Activated T-cell treated with anti-CD3 and anti-CD28 coated beads for 48 hours (primary cell): ENCODE results near the gene DAP3.
"Not testable (repeated sequence)": the region's sequence is repeated elsewhere in the genome, so short reads cannot be mapped to it uniquely, and the experiment has no call there.

Experiments
- DNase-seq: peaks from one replicate; pipeline ENCODE4 v3.0.0-alpha.2; 2020; ENCODE audit warnings: low read depth

DAP3 gene

DNA sequence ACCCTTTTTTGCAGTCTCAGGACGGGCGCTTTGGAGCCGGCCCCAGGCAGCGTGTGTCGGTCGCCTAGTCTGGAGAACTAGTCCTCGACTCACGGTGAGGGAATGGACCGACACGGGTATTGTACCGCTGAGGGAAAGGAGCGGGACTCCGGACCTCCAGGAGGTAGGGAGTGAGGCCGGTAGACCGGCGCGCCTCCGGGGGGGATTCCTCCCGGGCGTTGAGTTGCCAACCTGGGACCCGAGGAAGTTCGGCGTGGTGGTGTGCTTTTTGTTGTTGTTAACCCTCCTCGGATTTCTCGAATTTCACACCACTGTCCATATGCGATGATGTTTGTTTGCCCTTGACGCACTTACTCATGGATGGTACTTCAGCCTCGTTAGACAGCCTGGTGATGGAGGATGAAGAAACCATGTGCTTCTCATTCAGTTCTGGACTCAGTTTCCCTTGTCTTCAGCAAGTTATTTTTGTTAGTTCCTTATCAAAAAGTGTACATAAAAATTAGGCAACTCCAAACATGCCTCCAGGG, at the start of gene DAP3:
Gene DAP3, plus strand, starts transcription at position 11 of the 527 bp plus-strand sequence. CDS start 20,689 bp downstream, outside the sequence.
- not testable (repeated sequence) for DNase-seq

DNA sequence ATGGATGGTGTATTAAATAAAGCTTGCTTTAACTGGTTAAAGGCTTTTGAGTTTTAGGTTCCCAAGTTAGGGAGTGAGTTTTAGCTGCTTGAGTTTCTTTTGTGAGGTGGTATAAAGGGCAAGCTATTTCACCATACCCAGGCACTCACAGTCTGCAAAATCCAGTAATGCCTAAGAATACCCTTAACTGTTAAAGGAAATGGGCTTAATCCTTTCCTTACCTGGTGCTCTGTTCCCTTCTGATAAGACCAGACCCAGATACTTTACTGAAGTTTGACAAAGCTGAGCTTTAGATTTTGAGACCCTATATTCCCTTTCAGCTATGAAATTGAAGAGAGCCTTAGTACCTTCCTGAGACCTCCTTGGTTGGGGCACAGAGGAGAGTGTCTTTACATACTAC, 48.5 kb upstream of the DAP3 start:
- no peak for DNase-seq

DNA sequence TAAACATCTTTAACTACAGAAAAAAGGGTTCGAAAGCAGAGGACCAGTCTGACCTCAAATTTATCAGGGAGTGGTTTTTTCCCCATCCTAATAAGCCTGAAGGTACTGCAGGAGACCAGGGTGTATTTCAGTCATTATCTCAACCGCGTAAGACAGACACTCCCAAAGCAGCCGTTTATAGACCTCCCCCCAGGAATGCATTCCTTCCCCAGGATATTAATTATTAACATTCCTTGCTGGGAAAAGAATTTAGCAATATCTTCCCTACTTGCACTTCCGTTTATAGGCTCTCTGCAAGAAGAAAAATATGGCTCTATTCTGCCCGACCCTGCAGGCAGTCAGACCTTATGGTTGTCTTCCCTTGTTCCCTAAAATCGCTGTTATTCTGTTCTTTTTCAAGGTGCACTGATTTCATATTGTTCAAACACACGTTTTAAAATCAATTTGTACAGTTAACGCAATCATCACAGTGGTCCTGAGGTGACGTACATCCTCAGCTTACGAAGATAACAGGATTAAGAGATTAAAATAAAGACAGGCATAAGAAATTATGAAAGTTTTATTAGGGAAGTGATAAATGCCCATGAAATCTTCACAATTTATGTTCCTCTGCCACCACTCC, 46.2 kb upstream of the DAP3 start:
- DNase-seq: not testable (repeated sequence)

DNA sequence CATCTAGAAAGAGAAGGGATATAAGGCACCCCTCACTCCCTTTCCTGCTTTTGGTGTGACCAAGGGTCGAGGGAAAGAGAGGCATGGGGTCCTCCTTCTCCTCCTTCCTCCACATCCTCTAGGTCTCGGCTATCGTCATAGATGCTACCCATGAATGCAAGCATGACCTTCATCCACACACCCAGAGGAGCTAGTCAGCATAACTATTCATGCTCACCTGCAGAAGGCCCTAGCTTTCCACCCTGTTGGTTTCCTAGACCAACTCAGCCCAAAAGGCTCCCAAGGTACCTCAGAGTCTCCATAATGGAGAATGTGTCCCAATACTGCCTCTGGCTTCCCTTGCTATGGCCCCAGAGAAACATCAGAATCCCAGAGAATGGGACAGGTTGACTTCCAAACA, 45.7 kb upstream of the DAP3 start:
- DNase-seq: no peak

DNA sequence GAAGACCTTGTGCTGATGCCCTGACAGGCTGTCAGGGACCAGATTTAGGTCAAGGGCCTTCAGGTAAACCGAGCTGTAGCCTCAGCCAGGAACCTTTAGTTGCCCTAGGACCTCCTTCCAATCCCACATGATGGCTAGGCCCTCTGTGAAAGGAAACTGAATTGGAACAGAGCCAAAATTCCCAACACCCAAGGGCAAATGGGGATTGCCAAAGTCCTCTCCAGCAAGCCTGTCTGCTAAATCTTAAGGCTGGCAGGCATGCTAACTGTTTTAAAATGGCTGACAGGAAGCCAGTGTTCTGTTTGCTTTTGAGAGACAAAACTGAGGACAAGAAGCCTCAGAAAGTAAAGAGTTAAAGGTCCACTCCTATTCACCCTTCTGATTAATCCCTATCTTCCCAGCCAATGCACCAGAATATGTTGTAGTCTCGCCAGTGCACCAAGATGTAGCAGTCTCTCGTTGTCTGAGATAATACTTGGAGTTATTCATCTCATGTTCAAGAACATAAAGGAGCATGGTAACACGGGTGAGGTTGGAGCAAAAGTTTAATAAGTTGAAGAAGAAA, 43.8 kb upstream of the DAP3 start:
- DNase-seq: no peak

DNA sequence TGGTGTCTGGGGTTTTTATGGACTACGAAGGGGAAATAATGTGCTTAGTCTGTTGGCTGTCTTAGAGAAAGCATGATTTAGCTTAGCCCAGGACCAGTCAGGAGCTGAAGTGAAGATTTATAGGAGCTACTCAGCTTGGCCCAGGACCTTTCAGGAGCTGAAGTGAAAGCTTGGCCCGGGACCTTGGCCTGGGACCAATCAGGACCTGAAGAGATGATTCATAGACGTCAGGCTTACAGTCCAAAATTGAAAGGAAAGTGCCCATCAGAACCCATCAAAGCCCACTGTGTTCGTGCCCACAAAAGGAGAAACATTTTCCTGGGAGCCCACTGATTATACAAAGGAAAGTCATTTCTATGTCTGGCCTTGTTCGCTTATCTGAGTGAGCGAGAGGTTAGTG, 43.2 kb upstream of the DAP3 start:
- DNase-seq: no peak

DNA sequence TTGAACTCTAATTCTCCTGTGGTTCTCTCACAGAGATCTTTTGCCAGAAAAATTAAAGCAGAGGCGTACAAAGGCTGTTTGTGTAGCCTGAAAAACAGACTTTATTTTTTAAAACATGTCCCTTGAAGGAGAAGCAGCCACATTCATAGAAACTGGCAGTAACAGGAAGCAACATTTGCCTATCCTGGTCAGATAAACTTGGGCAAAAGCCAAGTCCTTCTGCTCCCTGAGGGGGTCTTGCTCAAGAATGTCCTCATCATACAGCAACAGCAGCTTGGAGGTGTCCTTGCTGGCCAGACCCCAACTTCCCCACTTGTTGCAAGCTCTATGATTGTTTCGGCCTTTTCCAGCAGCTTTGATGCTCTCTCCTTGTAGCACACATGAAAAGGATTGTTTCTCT, 42.6 kb upstream of the DAP3 start:
- DNase-seq: no peak

DNA sequence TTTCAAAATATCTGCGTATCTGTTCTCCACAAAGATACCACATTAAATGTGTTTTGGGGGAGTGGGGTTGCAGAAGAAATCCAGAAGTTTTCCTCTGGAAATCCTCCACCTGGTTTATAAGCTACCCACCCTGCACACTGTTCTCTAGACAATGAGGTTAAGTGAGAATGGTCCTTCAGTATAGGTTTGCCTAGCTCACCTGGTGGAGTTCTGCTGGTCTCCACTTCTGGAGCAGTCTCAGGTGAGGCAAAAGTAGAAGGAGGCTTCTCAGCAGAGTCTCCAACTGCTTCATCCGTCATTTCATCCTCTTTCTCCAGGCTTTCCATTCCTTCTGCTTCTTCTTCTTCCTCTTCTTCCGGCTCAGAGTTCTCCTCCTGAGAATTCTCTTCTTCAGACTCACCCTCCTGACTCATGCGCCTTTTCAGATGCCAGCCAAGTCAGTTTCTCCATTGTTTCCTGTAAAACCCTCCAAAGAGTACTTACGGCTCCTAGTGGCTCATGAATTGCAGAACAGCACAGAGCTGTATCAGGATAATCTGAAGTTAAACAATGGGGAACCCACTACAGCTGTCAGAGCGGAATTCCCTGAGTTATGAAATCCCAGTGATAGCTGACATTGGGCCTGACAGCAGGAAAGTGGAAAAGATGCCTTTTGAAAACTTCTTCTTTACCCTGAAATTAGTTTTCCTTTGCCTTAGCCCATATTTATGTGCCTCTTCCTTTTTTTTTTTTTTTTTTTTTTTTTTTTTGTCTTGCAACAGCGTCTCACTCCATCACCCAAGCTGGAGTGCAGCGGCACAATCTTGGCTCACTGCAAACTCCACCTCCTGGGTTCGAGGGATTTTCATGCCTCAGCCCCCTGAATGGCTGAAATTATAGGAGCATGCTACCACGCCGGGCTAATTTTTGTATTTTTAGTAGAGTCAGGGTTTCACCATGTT, 40.4 kb upstream of the DAP3 start:
- no peak for DNase-seq

DNA sequence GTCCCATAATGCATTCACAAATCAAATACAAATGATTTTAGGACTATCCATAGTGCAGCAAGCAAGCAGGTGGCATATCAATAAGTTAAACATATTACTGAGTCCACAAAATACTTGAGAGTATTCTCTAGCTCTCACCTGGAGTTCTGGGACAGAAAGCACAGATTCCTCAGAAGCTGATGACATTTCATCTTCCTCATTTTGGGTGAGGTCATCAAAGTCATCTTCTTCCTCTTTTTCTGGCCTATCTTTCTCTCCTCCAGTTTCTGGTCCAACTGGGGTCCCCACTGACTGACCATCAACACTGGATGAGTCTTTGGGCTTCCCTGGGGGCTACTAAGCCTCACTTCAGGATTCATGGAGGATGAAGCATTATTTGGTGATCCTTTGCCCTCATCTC, 39.2 kb upstream of the DAP3 start:
- no peak for DNase-seq

DNA sequence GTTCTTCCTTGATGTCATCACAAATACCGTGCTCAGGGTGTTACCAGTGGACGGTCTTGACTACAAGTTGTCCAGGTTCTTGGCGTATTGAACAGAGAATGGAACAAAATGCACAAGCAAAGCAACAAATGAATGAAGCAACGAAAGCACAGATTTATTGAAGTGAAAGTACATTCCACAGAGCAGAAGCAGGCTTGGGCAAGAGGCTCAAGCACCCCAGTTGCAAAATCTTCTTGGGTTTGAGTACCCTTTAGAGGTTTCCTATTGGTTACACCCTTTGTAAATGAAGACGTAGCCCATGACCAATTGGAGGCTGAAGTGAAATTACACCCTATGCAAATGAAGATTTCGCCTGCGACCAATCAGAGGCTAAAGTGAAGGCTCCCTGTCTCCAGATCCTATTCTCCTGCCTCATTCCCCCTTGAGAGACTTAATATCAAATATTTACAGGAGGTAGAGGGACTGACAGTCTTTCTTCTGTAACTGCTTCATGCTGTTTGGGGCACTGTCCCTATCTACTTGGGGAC, 38.6 kb upstream of the DAP3 start:
- no peak for DNase-seq

DNA sequence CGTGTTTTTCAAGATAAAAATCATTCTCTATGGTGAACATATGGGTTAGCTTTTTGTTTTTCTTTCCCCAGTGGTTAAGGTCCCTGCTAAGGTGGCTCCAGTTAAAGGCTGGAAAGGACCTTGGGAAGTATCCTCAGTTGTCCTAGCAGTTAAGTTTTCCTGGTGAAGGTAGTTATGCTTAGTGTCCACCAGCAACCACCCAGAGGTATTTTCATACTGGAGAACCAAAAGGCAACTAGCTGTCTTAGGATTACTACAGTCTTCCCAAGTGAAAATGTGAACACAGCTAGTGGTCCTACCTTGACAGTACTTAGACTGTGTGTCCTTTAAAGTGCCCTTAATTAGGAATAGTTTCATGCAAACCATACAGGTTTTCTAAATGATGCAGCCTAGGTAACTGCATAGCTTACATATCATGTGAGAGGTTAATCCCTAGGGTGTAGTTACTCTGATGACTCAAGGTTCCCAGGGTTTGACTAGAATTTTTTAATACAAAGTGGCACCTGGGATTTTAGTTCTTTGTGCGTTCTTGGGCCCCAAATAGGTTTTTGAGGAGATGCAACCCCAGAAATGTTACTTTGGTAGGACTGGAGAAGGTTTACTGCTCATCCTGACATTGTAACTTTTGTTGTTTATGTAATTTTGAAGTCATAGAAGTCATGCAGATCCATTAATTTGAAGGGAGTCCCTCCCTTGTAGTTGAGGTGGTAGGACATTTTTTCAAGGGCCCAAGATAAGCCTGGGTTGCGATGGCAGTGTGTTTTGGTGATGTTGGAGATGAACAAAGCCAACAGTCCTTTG, 36.8 kb upstream of the DAP3 start:
- DNase-seq: no peak

DNA sequence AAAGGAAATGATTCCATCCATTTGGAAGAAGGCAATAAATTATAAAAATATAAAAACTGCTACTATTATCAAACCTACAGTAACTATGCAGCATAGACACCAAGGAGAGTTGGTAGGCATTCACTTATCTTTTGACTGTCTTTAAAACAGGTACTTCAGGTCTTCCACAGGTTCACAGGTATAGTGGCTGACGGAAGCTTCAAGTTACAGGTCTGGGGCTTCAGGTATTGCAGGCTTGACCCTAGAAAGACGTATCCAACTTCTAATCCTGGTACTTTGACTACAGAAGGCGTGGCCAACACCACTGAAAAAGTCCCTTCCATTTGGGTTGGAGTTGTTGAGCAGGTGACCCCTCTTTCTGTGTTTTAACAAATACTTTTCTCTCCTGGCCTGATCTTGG, 35.9 kb upstream of the DAP3 start:
- no peak for DNase-seq

DNA sequence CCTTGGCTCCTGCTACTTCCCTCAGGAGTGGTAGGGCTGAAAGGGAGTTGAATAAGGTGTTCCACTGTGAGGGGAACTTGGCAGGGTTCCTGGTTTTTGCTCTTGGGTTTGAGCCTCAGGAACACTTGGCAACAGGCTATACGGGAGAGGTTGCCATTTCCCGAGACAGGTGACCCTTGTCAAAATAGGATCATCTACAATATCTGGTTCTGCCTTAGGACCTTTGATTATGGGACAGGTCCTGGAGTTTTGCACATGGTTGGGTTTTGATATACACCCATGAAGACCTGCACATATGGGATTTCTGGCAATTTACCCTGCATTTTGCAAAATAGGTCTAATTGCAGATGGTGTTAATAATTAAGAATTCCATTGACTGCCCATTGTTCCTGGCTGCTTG, 31.4 kb upstream of the DAP3 start:
- no peak for DNase-seq

DNA sequence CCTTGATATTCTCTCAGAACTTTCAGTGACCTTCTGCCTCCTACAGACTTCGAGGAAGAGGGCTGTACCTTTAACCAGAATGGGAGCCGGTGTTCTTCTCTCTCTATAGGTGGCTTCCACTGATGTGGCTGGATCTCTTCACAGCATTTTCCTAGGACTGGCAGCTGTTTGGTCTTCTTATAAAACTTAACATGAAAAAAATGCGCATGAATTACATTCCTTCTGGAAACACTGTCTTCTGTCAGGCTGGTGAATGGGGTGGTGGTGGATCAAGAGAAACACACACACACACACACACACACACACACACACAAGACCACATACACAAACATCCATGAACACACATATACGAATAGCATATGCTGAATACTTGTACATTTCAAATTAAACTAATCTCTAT, 27.7 kb upstream of the DAP3 start:
- not testable (repeated sequence) for DNase-seq

DNA sequence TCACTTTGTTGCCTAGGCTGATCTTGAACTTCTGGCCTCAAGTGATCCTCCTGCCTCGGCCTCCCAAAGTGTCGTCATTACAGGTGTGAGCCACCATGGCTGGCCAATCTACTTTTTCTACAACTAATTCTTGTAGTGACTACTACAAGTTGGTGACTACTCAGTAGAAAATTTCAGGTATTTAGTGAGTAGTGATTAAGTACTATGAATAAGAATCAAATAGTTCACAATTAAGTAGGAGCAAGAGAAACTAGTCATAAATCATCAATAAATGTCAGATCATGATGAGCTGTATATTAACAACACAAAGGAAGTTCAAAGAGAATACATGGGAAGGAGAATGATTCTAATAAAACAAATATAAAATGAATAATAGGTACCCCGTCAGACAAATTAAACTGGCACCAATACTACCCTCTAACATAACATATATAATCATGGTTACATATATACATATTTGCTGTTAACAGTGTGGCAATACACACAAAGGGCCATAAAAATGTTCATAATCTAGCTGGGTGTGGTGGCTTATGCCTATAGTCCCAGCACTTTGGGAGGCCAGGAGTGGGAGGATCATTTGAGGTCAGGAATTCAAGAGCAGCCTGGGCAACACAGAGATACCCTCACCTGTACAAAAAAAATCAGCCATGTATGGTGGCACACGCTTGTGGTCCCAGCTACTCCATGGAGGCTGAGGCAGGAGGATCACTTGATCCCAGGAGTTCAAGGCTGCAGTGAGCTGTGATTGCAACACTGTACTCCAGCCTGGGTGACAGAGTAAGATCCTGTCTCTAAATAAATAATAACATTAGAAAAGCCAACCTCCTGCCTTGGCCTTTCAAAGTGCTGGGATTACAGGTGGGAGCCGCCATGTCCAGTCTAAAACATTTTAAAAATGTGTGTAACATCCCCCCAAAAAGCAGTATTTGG, 19.4 kb upstream of the DAP3 start:
- no peak for DNase-seq

DNA sequence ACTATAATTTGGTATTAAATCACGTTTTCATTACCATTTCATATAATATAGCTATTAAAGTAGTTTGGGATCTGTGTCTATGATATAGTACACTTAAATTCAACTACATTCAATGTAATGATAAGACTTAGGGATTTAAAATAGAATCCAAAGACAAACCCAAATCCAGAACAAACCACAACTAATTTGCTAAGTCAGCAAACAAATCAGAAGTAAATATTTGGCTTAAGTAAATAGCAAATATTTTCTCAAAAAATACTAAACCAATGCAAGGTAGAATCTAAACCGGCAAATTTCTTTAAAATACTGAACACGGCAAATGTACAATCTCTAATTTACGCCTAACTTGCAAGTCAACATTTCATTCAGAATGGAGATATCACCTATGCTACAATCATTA, 17.1 kb upstream of the DAP3 start:
- DNase-seq: no peak

DNA sequence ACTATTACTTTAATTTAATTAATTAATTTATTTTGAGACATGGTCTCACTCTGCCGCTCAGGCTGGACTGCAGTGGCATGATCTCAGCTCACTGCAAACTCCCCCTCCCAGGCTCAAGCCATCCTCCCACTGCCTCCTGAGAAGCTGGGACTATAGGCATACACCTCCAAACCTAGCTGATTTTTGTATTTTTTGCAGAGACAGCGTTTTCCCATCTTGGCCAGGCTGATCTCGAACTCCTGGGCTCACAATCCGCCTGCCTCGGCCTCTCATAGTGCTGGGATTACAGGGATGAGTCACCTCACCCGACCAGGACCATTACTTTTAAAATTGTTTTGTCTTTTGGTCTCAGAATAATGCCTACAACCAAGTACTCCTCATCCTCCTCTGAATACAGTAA, 15.9 kb upstream of the DAP3 start:
- no peak for DNase-seq

DNA sequence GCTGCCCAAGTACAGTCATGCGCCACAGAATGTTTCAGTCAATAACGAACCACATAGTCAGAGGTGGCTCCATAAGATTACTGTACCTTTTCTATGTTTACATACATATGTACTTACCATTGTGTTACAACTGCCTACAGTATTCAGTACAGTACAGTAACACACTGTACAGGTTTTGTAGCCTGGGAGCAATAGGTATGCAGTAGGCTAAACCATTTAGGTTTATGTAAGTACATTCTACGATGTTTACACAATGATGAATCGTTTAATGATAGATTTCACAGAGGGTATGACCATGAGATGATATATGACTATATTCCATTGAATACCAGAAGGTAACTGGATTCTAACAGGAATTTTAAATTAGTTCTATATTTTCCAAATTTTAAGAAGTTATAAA, 10.9 kb upstream of the DAP3 start:
- DNase-seq: no peak

DNA sequence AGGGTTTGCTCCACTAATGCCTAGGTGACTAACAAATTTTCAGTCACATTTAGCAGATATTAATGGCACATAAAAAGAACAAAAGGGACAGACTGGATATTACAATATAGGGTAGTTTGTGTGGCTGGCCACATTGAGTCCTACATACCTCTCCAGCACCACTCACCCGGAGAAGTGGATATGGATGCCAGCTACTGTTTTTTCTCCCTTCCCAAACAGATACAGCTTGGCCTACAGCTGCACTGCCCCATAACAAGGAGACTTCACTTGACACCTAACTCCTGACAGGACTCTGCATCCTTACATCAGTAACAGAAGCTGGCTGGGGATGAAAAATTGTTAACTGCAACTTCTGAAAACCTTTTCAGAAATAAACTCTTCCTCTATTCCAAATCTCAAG, 9.9 kb upstream of the DAP3 start:
- DNase-seq: not testable (repeated sequence)

DNA sequence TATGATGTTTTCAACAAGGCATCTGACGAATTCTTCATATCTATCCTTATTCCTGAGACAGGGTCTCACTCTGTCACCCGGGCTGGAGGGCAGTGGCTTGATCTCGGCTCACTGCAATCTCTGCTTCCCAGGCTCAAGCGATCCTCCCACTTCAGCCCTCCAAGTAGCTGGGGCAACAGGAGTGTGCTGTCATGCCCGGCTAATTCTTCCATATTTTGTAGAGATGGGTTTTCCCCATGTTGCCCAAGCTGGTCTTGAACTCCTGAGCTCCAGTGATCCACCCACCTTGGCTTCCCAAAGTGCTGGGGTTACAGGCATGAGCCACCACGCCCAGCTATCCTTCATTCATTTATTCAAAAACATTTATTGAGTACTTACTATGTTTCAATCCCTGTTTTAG, 8.4 kb upstream of the DAP3 start:
- no peak for DNase-seq

DNA sequence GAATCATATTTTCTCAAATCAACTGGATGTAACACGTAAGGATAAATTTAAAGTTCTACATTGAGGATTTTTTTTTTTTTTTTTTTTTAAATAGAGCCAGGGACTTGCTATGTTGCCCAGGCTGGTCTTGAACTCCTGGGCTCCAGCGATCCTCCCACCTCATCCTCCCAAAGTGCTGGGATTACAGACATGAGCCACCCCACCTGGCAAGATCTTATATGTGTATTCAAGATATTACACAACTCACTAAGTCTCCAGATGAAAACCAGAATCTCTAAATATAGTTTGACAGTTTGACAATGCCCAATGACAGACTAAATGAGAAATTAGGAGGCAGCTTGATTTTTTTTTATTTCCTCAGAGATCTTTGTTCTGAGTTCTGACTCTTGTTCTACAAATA, 7.1 kb upstream of the DAP3 start:
- DNase-seq: no peak
